IMR-90 (cell line): ENCODE measurements around the gene STAT5A. TPM values are rescaled to one million over a fixed set of nuclear protein-coding genes. Genes with fewer than 3 reads are reported as not detected.

ENCODE experiments used
- ATAC-seq: fragments of 200-7000 bp; cut with Tn5 transposase; 2 replicates; pipeline ENCODE4 v1.9.1; 2020; ENCODE audit warnings: low read depth, mild to moderate bottlenecking, moderate library complexity
- BruUV-seq: library from RNA; stranded (reverse); fragments of 400-500 nt; replicated peaks from 2 replicates; lab custom pipeline; 2021; lab: Mats Ljungman, UMichigan
- CTCF ChIA-PET: fragments of 300-600 bp; formaldehyde crosslinking; extraction: SDS; loops from one replicate; lab custom pipeline; 2021; ENCODE audit warnings: antibody characterized with exemption; lab: Yijun Ruan, JAX
- POLR2A ChIA-PET: fragments of 300-600 bp; sonication (Branson Sonifier 250); formaldehyde crosslinking; loops from one replicate; lab custom pipeline; 2022; ENCODE audit warnings: antibody characterized with exemption; ENCODE audit not compliant: unreplicated experiment; lab: Charles Lee
- DNase-seq: peaks from one replicate; pipeline ENCODE4 v3.0.0; 2013
- H2AFZ ChIP-seq: replicated peaks from 2 replicates; pipeline ENCODE3; 2013; ENCODE audit warnings: low read length, mild to moderate bottlenecking; ENCODE audit not compliant: poor library complexity
- H2AK5ac ChIP-seq: 2 replicates; pipeline ENCODE4 v1.6.1; 2013; ENCODE audit warnings: low read depth, low read length, inconsistent platforms
- H2AK9ac ChIP-seq: replicated peaks from 2 replicates; pipeline ENCODE3; 2013; ENCODE audit warnings: mild to moderate bottlenecking, low read depth, low read length, moderate library complexity; ENCODE audit not compliant: poor library complexity
- H2BK120ac ChIP-seq: 2 replicates; pipeline ENCODE4 v1.6.1; 2013; ENCODE audit warnings: low read depth, low read length, inconsistent platforms
- H2BK15ac ChIP-seq: 3 replicates; pipeline ENCODE4 v1.6.1; 2013; ENCODE audit warnings: low read depth, low read length, inconsistent platforms
- H2BK20ac ChIP-seq: 2 replicates; pipeline ENCODE4 v1.6.1; 2013; ENCODE audit warnings: low read depth, mild to moderate bottlenecking, inconsistent platforms, low read length, moderate library complexity
- H2BK5ac ChIP-seq: 2 replicates; pipeline ENCODE4 v1.6.1; 2013; ENCODE audit warnings: mild to moderate bottlenecking, low read depth, low read length, inconsistent platforms; ENCODE audit not compliant: poor library complexity, severe bottlenecking
- H3K14ac ChIP-seq: replicated peaks from 2 replicates; pipeline ENCODE4 v1.6.1; 2013; ENCODE audit warnings: low read depth, low read length, inconsistent platforms
- H3K18ac ChIP-seq: 2 replicates; pipeline ENCODE4 v1.6.1; 2013; ENCODE audit warnings: low read depth, low read length, control low read depth
- H3K23ac ChIP-seq: 2 replicates; pipeline ENCODE4 v1.6.1; 2013; ENCODE audit warnings: low read depth, low read length, inconsistent platforms
- H3K27ac ChIP-seq: 2 replicates; pipeline ENCODE4 v1.5.1; 2013; ENCODE audit warnings: mild to moderate bottlenecking, control low read depth, low read length; ENCODE audit not compliant: insufficient read depth
- H3K27me3 ChIP-seq: 2 replicates; pipeline ENCODE4 v1.6.1; 2013; ENCODE audit warnings: low read length; ENCODE audit not compliant: control insufficient read depth, insufficient read depth
- H3K36me3 ChIP-seq: 2 replicates; pipeline ENCODE4 v1.6.1; 2013; ENCODE audit warnings: low read length, mixed read lengths; ENCODE audit not compliant: control insufficient read depth, insufficient read depth
- H3K4ac ChIP-seq: 2 replicates; pipeline ENCODE4 v1.6.1; 2013; ENCODE audit warnings: low read depth, low read length, inconsistent platforms
- H3K4me1 ChIP-seq: 2 replicates; pipeline ENCODE4 v1.6.1; 2013; ENCODE audit warnings: low read length, mixed read lengths; ENCODE audit not compliant: control insufficient read depth, insufficient read depth
- H3K4me2 ChIP-seq: 2 replicates; pipeline ENCODE4 v1.6.1; 2013; ENCODE audit warnings: low read depth, mild to moderate bottlenecking, control low read depth, low read length, moderate library complexity
- H3K4me3 ChIP-seq: 2 replicates; pipeline ENCODE4 v1.5.1; 2013; ENCODE audit warnings: low read depth, mild to moderate bottlenecking, control low read depth, low read length, moderate library complexity; ENCODE audit not compliant: insufficient read depth
- H3K56ac ChIP-seq: 2 replicates; pipeline ENCODE4 v1.6.1; 2013; ENCODE audit warnings: low read length, inconsistent platforms; ENCODE audit not compliant: insufficient read depth; ENCODE audit errors: extremely low read depth
- H3K79me1 ChIP-seq, 2 experiments: 2 replicates each; pipeline ENCODE4 v1.6.1; 2013; ENCODE audit warnings: low read length in 2 of 2, inconsistent platforms in 1 of 2, low read depth in 1 of 2
- H3K9ac ChIP-seq: 2 replicates; pipeline ENCODE4 v1.6.1; 2013; ENCODE audit warnings: low read depth, low read length, control low read depth
- H3K9me1 ChIP-seq: 2 replicates; pipeline ENCODE4 v1.6.1; 2013; ENCODE audit warnings: low read length, inconsistent platforms; ENCODE audit not compliant: insufficient read depth
- H3K9me3 ChIP-seq: 2 replicates; pipeline ENCODE4 v1.6.1; 2013; ENCODE audit warnings: low read length; ENCODE audit not compliant: control insufficient read depth, insufficient read depth
- H4K20me1 ChIP-seq: 2 replicates; pipeline ENCODE4 v1.6.1; 2013; ENCODE audit warnings: low read length, inconsistent platforms; ENCODE audit not compliant: insufficient read depth
- H4K5ac ChIP-seq: 2 replicates; pipeline ENCODE4 v1.6.1; 2013; ENCODE audit warnings: mild to moderate bottlenecking, low read depth, low read length, control low read depth
- H4K8ac ChIP-seq, 2 experiments: 2 replicates each; pipeline ENCODE4 v1.6.1; 2013; ENCODE audit warnings: low read depth in 2 of 2, low read length in 2 of 2, control low read depth in 1 of 2, inconsistent platforms in 1 of 2
- H4K91ac ChIP-seq: 2 replicates; pipeline ENCODE4 v1.6.1; 2013; ENCODE audit warnings: low read depth, low read length, inconsistent platforms; ENCODE audit not compliant: insufficient read depth
- BHLHE40 ChIP-seq: fragments of 150-350 bp; IDR thresholded peaks from 2 replicates; pipeline ENCODE4 v1.6.1; 2016; ENCODE audit warnings: mild to moderate bottlenecking, low read depth, low read length
- CEBPB ChIP-seq: IDR thresholded peaks from 2 replicates; pipeline ENCODE4 v1.6.1; 2012; ENCODE audit warnings: low read depth, low read length, improper control_type of control experiment
- CHD1 ChIP-seq: IDR thresholded peaks from 2 replicates; pipeline ENCODE4 v1.6.1; 2012; ENCODE audit warnings: low read depth, low read length, improper control_type of control experiment
- FOS ChIP-seq: fragments of 150-350 bp; IDR thresholded peaks from 2 replicates; pipeline ENCODE4 v1.6.1; 2016; ENCODE audit warnings: low read depth, low read length
- MAFK ChIP-seq: IDR thresholded peaks from 2 replicates; pipeline ENCODE4 v1.6.1; 2012; ENCODE audit warnings: low read depth, low read length, improper control_type of control experiment
- MAZ ChIP-seq: IDR thresholded peaks from 2 replicates; pipeline ENCODE4 v1.6.1; 2012; ENCODE audit warnings: low read depth, mild to moderate bottlenecking, low read length, improper control_type of control experiment, moderate library complexity, borderline replicate concordance
- MXI1 ChIP-seq: IDR thresholded peaks from 2 replicates; pipeline ENCODE4 v1.6.1; 2012; ENCODE audit warnings: low read depth, mild to moderate bottlenecking, low read length, moderate library complexity, borderline replicate concordance
- NFE2L2 ChIP-seq: fragments of 150-350 bp; IDR thresholded peaks from 2 replicates; pipeline ENCODE4 v1.6.1; 2016; ENCODE audit warnings: low read depth, mild to moderate bottlenecking, low read length
- RAD21 ChIP-seq: IDR thresholded peaks from 2 replicates; pipeline ENCODE4 v1.6.1; 2012; ENCODE audit warnings: low read length, improper control_type of control experiment
- RFX5 ChIP-seq: IDR thresholded peaks from 2 replicates; pipeline ENCODE4 v1.8.0; 2012; ENCODE audit warnings: low read depth, mild to moderate bottlenecking, low read length, moderate library complexity
- SMC3 ChIP-seq: fragments of 150-350 bp; IDR thresholded peaks from 2 replicates; pipeline ENCODE4 v1.6.1; 2016; ENCODE audit warnings: low read depth, mild to moderate bottlenecking, antibody characterized with exemption, low read length, moderate library complexity
- WGBS, 2 experiments: methylation state at CpG; one replicate each; pipeline versions ENCODE4 v1.1.5 to v1.1.7; 2013; ENCODE audit warnings: missing lambda C conversion rate in 2 of 2; ENCODE audit not compliant: insufficient read length in 1 of 2; ENCODE audit errors: extremely low coverage in 2 of 2; 5-methylcytosine and 5-hydroxymethylcytosine counted together
- dilution Hi-C: fragments of 300-500 bp; cut with HindIII; formaldehyde crosslinking; loops from one replicate; pipeline ENCODE4 v1.14.3; 2018; ENCODE audit warnings: low sequenced_read_pairs; ENCODE audit not compliant: unreplicated experiment
- in situ Hi-C: fragments of 300-500 bp; cut with MboI; formaldehyde crosslinking; loops from 3 replicates; pipeline ENCODE4 v1.14.3; 2019; ENCODE audit warnings: low sequenced_read_pairs, inconsistent platforms, mixed read lengths
- intact Hi-C: fragments of 100-400 bp; cut with micrococcal nuclease; formaldehyde crosslinking; loops from 2 replicates; pipeline ENCODE4 v1.10.0; 2022
- polyA plus RNA-seq, 3 experiments: library from polyadenylated mRNA; depleted of rRNA; stranded (reverse); fragments of >200 nt; gene quantifications; 2 replicates each; pipeline ENCODE4 v1.2.3, GENCODE V29; 2012; ENCODE audit warnings: low replicate concordance in 1 of 3
- total RNA-seq: library from RNA; depleted of rRNA; stranded (reverse); fragments of >200 nt; gene quantifications from 2 replicates; pipeline ENCODE4 v1.2.3, GENCODE V29; 2012
- TF ChIP-seq, protein P1 (sequence below): conservative IDR thresholded peaks from 2 replicates; pipeline ENCODE4 v1.5.1; 2012; ENCODE audit warnings: mild to moderate bottlenecking, low read depth, low read length, improper control_type of control experiment

Gene STAT5A
- total and polyA plus RNA-seq, 2 of the 4 experiments (the other 2 are of a cell fraction) = 1.3 to 1.4 TPM

DNA sequence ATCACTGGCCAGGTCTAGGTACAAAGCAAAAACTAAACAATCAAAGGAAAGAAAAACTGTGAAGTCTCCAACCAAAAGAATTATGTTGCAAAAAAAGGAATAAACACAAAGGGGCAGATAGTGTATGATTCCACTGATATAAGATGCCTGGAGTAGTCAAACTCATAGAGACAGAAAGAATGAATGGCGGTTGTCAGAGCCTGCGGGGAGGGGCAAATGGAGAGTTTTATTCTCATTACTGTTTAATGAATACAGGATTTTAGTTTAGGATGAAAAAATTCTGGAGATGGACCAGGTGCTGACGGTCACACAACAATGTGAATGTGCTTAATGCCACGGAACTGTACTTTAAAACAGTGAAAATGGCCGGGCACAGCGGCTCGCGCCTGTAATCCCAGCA is 32.9 kb upstream of the STAT5A start:
- no peak overlapping the region for H3K56ac ChIP-seq
- H2BK120ac ChIP-seq = no peak overlapping the region
- no peak overlapping the region for H4K91ac ChIP-seq
- no peaks in the 10 kb centered on the region; the same call in 1 of the 2 replicates for H3K4me1 ChIP-seq
- dilution Hi-C loops = no loop called here
- in situ Hi-C loops = no loop called here
- H3K27ac ChIP-seq = no peak overlapping the region
- no peak overlapping the region for H3K4ac ChIP-seq
- POLR2A ChIA-PET = no interaction called here
- no TSS peak for BruUV-seq
- no peaks in the 10 kb centered on the region for H3K9me3 ChIP-seq
- no peak overlapping the region for H3K9ac ChIP-seq
- no peak overlapping the region for H3K23ac ChIP-seq
- CTCF ChIA-PET = no interaction called here
- 100% methylated on average over 2 of the region's 8 CpGs; no CpG with 5 or more reads in 1 of the 2 experiments for WGBS, 2 experiments
- no peak overlapping the region for H3K18ac ChIP-seq
- H2AFZ ChIP-seq = no peak overlapping the region
- H3K4me2 ChIP-seq = no peak overlapping the region
- H3K9me1 ChIP-seq = peaks cover 5% of the 10 kb centered on the region; the same call in 1 of the 2 replicates
- no peak overlapping the region for H4K5ac ChIP-seq
- TF ChIP-seq BHLHE40 (no peak), MAZ (no peak), CEBPB (no peak), RFX5 (no peak), CHD1 (no peak), MXI1 (no peak), MAFK (no peak), RAD21 (no peak), SMC3 (no peak), FOS (no peak), NFE2L2 (no peak)
- TF ChIP-seq, protein P1, sequence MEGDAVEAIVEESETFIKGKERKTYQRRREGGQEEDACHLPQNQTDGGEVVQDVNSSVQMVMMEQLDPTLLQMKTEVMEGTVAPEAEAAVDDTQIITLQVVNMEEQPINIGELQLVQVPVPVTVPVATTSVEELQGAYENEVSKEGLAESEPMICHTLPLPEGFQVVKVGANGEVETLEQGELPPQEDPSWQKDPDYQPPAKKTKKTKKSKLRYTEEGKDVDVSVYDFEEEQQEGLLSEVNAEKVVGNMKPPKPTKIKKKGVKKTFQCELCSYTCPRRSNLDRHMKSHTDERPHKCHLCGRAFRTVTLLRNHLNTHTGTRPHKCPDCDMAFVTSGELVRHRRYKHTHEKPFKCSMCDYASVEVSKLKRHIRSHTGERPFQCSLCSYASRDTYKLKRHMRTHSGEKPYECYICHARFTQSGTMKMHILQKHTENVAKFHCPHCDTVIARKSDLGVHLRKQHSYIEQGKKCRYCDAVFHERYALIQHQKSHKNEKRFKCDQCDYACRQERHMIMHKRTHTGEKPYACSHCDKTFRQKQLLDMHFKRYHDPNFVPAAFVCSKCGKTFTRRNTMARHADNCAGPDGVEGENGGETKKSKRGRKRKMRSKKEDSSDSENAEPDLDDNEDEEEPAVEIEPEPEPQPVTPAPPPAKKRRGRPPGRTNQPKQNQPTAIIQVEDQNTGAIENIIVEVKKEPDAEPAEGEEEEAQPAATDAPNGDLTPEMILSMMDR = no peak
- H4K8ac ChIP-seq = no peak overlapping the region
- H2BK20ac ChIP-seq = no peak overlapping the region
- H2AK9ac ChIP-seq = no peak overlapping the region
- H3K4me3 ChIP-seq = no peak overlapping the region
- no peaks in the 10 kb centered on the region; the same call in 1 of the 2 replicates for H3K36me3 ChIP-seq
- no peak overlapping the region for H2AK5ac ChIP-seq
- 0 out of 2 replicates have a peak overlapping the region, but pooled peaks have one; percentile 0 for H3K14ac ChIP-seq
- H2BK15ac ChIP-seq = no peak overlapping the region
- no peaks in the 10 kb centered on the region for H3K27me3 ChIP-seq
- ATAC-seq (no peak), DNase-seq (no peak)
- peaks cover 25 to 71% of the 10 kb centered on the region in 2 experiments for H3K79me1 ChIP-seq
- H4K20me1 ChIP-seq = peaks cover 42% of the 10 kb centered on the region
- intact Hi-C loops = no loop called here
- H2BK5ac ChIP-seq = no peak overlapping the region
